Measurements from ENCODE around the gene NRCAM.

Gene NRCAM

GRCh38 chr7:108425714-108426275 lies 30.4 kb downstream of the NRCAM start:
- in situ Hi-C loops (cut with HindIII; ENCODE audit: low sequenced_read_pairs): no loop called here

GRCh38 chr7:108424013-108424412 lies 32.2 kb downstream of the NRCAM start:
- in situ Hi-C loops (cut with HindIII; ENCODE audit: low sequenced_read_pairs): no loop called here

DNA sequence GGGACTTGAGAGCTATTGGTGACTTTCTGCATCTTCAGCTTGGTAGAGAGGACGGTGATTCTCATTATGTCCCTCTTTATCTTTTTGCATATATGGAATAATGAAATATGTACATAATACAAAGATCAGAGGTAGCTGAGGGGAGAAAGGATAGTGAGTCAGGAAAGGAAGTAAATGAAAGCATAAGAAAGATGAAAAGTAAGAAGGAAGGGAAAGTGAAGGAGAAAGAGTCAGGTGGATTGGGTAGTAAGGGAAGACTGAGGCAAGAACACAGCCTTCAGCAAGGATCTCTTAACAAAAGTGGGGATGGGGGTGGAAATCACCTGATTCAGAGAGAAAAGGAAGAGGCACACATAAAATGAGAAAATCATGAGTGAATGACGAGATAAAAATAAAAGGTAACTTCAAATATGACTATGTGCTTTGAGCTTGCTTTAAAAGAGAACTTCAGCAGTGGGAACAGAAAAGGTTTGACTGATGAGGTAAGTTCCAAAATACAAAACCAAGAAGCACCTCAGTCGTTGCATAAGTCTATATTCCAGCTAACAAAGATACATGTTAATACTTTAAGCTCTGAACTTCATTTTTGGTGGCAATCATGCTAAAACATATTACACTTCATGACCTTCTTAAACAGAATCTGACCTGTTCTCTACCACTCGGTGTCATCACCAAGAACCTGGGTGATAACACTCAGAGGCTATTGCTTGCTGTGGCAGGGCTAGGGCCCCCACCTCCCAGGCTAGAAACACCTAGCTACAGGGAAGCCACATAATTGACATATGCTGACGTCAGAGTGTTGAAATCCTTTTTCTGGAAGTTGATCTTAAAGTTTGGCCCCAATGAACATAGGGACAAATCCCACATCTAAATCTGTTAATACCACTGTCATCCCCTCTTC lies 32.9 kb downstream of the NRCAM start:
- in situ Hi-C loops (cut with HindIII; ENCODE audit: low sequenced_read_pairs): no loop called here

GRCh38 chr7:108421720-108422331 lies 34.4 kb downstream of the NRCAM start:
- in situ Hi-C loops (cut with HindIII; ENCODE audit: low sequenced_read_pairs): no loop called here

DNA sequence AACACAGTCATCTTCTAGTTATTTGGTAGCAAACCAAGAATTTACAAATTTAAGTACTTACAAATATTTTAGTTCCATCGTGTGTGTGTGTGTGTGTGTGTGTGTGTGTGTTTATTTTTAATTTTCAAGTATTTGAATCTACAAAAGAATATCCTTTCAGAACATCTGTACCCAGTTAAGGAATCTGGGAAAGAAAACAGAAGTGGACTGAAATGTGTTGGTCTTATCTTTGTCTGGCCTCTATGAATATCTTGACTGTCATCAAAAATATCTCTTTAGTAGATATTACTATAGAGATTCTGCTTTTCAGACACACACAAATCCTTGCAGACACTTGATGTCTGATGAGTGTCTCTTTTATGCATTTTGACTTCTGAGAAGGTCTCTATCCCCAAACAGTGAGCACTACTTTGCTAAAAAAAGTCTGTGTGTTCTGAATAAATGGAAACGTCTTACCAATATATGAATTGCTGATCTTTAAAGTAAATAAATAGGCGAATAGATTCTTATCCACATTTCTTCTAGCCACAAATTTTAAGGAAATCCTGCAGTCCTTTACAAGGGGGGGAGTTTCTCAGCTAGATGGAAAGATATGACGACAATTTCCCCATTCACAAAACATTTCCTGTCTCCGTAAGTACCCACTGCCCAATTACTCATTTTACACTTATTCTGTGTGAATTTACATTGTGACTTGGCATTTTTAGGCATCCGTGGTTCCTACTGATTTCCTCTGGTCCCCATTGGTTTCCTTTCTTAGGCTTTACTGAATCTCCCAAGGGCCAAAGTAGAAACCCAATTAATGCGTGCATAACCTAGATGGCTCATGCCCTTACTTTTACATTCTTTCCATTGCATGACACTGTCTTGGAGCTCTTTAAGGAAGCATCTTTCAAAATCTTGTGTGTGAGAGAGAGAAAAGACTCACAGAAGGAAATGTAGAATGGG lies 36.0 kb downstream of the NRCAM start:
- in situ Hi-C loops (cut with HindIII; ENCODE audit: low sequenced_read_pairs): no loop called here

DNA sequence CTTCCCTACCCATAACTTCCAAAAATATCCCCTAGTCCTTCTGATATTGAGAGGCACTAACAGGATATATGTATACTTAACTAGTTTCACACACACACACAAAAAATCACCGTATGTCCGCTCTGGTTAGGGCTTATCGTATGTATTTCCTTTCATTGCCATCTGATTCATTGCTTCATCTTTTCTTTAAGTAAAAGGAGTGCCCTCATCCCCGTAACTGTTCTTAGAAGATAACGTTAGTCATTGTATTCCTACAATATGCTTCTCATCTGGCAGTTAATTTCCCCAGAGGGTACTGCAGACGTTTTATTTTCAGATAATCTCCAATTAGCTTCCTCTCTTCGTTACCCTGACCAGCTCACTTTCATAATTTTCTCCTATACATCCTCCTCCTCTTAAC lies 37.3 kb downstream of the NRCAM start:
- in situ Hi-C loops (cut with HindIII; ENCODE audit: low sequenced_read_pairs): no loop called here

DNA sequence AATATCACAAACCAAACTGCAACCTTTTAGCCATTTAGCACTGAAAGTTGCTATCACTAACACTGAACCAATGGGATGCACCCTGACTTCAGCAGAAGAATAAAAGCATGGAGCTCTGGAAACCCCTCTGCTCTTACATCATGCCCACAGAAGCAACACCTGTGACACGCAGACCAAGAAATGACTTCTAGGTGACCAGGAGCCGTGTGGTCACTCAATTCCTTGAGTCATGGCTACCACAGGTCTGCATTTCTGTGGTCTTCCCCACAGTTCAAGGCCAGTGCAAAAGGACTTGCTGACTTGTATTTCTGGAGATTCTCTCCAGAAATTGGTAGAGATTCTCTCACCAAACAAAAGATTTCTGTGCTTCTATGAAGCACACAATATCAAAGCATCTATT lies 38.3 kb downstream of the NRCAM start:
- in situ Hi-C loops (cut with HindIII; ENCODE audit: low sequenced_read_pairs): no loop called here

- in situ Hi-C loops (cut with HindIII; ENCODE audit: low sequenced_read_pairs): no loop called here
Observed at GRCh38 chr7:108417144-108417543, 39.1 kb downstream of the NRCAM start.

GRCh38 chr7:108415821-108416536 lies 40.3 kb downstream of the NRCAM start:
- in situ Hi-C loops (cut with HindIII; ENCODE audit: low sequenced_read_pairs): no loop called here

DNA sequence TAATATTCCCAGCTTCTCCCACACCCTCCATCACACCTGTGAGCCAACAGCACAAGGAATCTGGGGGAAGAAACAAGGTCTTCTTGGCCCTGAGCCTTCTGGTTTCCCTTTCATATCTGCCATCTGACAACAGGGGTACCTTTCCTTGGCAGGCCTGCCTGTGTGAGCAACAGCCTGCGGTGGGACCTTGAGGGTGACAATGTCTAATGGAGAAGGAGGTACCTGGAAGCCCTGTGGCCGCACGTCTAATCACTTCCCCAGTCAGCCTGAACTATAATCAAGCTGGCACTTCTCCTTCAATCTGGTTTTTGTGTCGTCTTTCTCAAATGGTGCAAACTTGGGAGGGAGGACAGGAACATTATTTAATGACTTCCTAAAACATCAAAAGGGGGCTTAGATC lies 41.2 kb downstream of the NRCAM start:
- in situ Hi-C loops (cut with HindIII; ENCODE audit: low sequenced_read_pairs): no loop called here

- in situ Hi-C loops (cut with HindIII; ENCODE audit: low sequenced_read_pairs): no loop called here
Observed at GRCh38 chr7:108413782-108414492, 42.3 kb downstream of the NRCAM start.

- in situ Hi-C loops (cut with HindIII; ENCODE audit: low sequenced_read_pairs): no loop called here
Observed at GRCh38 chr7:108413337-108413736, 42.9 kb downstream of the NRCAM start.

DNA sequence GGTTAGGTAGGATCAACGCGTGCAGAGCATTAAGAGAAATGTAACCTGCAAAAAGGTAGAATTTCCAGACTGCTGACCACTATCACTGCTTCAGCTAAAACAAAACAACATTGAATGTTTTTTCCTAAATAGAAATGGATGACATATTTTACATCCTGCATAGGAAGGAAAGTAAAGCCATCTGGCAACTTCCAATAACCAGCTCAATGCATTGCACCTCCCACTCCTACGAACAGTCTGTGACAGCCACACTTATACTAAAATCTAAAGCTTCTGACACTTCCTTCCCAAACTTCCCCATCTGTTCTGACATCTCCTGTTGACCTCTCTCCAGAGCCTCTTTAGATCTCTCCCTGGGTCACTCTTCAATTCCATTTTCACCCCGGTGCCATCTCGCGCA lies 47.1 kb downstream of the NRCAM start:
- in situ Hi-C loops (cut with HindIII; ENCODE audit: low sequenced_read_pairs): loop anchor here (5.0 kb wide), 1 partner anchor 82 kb away; no protein-coding TSS in a partner anchor

- in situ Hi-C loops (cut with HindIII; ENCODE audit: low sequenced_read_pairs): loop anchor here (5.0 kb wide), 1 partner anchor 81 kb away; no protein-coding TSS in a partner anchor
Observed at GRCh38 chr7:108408296-108408991, 47.8 kb downstream of the NRCAM start.

GRCh38 chr7:108407676-108408075 lies 48.6 kb downstream of the NRCAM start:
- in situ Hi-C loops (cut with HindIII; ENCODE audit: low sequenced_read_pairs): loop anchor here (5.0 kb wide), 1 partner anchor 80 kb away; no protein-coding TSS in a partner anchor

GRCh38 chr7:108406222-108406890 lies 49.9 kb downstream of the NRCAM start:
- in situ Hi-C loops (cut with HindIII; ENCODE audit: low sequenced_read_pairs): loop anchor here (5.0 kb wide), 1 partner anchor 79 kb away; no protein-coding TSS in a partner anchor

DNA sequence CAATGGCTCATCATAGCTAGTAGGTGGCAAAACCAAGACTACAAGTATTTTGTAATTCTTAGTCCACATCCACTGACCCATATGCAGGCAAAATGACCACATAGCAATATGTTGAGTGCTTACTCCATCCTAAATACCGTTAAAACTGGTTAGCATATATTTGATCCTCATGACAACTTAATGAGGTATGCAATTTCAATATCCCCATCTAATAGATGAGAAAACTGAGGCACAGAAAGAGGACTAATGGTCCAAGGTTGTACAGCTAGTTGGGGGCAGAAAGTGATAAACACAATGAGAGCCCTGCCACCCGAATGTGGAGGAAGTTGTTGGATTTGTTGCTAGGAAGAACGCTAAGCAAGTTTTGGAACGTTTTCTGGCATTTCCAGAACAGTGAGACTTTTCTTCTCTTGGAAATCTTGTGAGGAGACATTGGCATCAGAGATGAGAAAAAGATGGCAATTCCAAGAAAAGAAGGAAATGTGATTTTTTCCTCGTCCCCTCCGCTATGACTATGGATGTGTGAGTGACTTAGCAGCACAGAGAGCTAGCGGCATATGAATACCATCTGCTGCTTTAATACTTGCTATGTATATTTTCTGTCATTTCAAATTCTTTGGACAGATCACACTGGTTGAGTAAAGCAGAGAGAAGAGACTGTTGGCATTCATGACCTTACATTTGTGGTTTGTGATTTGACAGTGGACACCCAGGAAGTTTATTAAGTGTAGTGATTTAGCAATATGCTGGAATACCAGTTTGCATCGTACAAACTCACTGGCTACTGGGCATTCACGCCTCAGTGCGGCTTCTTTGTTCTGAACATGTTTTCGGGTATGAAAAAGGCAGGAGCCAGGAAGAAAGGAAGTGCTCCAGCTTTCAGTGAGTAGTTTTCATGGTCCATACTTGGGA lies 51.5 kb downstream of the NRCAM start:
- in situ Hi-C loops (cut with HindIII; ENCODE audit: low sequenced_read_pairs): loop anchor here (5.0 kb wide), 1 partner anchor 77 kb away; no protein-coding TSS in a partner anchor
